Measurements from ENCODE around the gene C6orf163.
"Not testable (repeated sequence)": the region's sequence is repeated elsewhere in the genome, so short reads cannot be mapped to it uniquely, and the experiment has no call there.

C6orf163 gene

GRCh38 chr6:87322304-87323212 lies 22.1 kb upstream of the C6orf163 start, which contains the start of gene SMIM8:
Gene SMIM8 (plus strand): TSS chr6:87322588. CDS start chr6:87337032, 14,444 bp downstream.
- Histone ChIP-seq H3K4me3 (ENCODE audit: insufficient read length, low read depth) (peak within 1 kb of the TSS; percentile 96), H3K9me3 (ENCODE audit: insufficient read depth, low read length) (no peaks in the 10 kb centered on the region; the same call in 1 of the 2 replicates), H3K36me3 (ENCODE audit: insufficient read depth, insufficient read length, low read length) (no peaks in the 10 kb centered on the region), H3K4me1 (ENCODE audit: insufficient read depth, insufficient read length) (no peaks in the 10 kb centered on the region), H3K9ac (ENCODE audit: insufficient read length, low read depth) (peak within 1 kb of the TSS; percentile 94), H3K27me3 (ENCODE audit: insufficient read depth, insufficient read length) (no peaks in the 10 kb centered on the region)
- peak; percentile 70 for DNase-seq (ENCODE audit: low read depth, low spot score)
- no peak for TF ChIP-seq ZNF274 (IDR thresholded peaks at IDR 0.05; ENCODE audit: low read depth, low read length)
- TF ChIP-seq YY1 (IDR thresholded peaks at IDR 0.05; ENCODE audit: insufficient read depth, insufficient read length) = no peak
- TF ChIP-seq SUZ12 (IDR thresholded peaks at IDR 0.05; ENCODE audit: extremely low read depth, insufficient read depth, insufficient read length) = no peak

GRCh38 chr6:87323880-87324279 lies 20.7 kb upstream of the C6orf163 start:
- not testable (repeated sequence) for H3K36me3 ChIP-seq (ENCODE audit: insufficient read depth, insufficient read length, low read length); DNase-seq (ENCODE audit: low read depth, low spot score); H3K4me1 ChIP-seq (ENCODE audit: insufficient read depth, insufficient read length); H3K9me3 ChIP-seq (ENCODE audit: insufficient read depth, low read length); H3K4me3 ChIP-seq (ENCODE audit: insufficient read length, low read depth); H3K27me3 ChIP-seq (ENCODE audit: insufficient read depth, insufficient read length); H3K9ac ChIP-seq (ENCODE audit: insufficient read length, low read depth)

- Histone ChIP-seq H3K9ac (ENCODE audit: insufficient read length, low read depth) (no peak overlapping the region), H3K36me3 (ENCODE audit: insufficient read depth, insufficient read length, low read length) (no peaks in the 10 kb centered on the region), H3K4me3 (ENCODE audit: insufficient read length, low read depth) (no peak overlapping the region), H3K4me1 (ENCODE audit: insufficient read depth, insufficient read length) (no peaks in the 10 kb centered on the region), H3K9me3 (ENCODE audit: insufficient read depth, low read length) (0 out of 2 replicates have a peak, but pooled peaks cover 7% of the 10 kb centered on the region), H3K27me3 (ENCODE audit: insufficient read depth, insufficient read length) (no peaks in the 10 kb centered on the region)
- TF ChIP-seq SUZ12 (IDR thresholded peaks at IDR 0.05; ENCODE audit: extremely low read depth, insufficient read depth, insufficient read length) (no peak), YY1 (IDR thresholded peaks at IDR 0.05; ENCODE audit: insufficient read depth, insufficient read length) (no peak), ZNF274 (IDR thresholded peaks at IDR 0.05; ENCODE audit: low read depth, low read length) (no peak)
- DNase-seq (ENCODE audit: low read depth, low spot score) = no peak
These were observed 13.7 kb upstream of the C6orf163 start for GRCh38 chr6:87330961-87331360.

GRCh38 chr6:87333033-87333432 lies 11.6 kb upstream of the C6orf163 start:
- no peak for DNase-seq (ENCODE audit: low read depth, low spot score)
- no peaks in the 10 kb centered on the region for H3K36me3 ChIP-seq (ENCODE audit: insufficient read depth, insufficient read length, low read length)
- TF ChIP-seq SUZ12 (IDR thresholded peaks at IDR 0.05; ENCODE audit: extremely low read depth, insufficient read depth, insufficient read length) = no peak
- no peaks in the 10 kb centered on the region for H3K4me1 ChIP-seq (ENCODE audit: insufficient read depth, insufficient read length)
- 0 out of 2 replicates have a peak, but pooled peaks cover 7% of the 10 kb centered on the region for H3K9me3 ChIP-seq (ENCODE audit: insufficient read depth, low read length)
- H3K27me3 ChIP-seq (ENCODE audit: insufficient read depth, insufficient read length) = no peaks in the 10 kb centered on the region
- H3K9ac ChIP-seq (ENCODE audit: insufficient read length, low read depth) = no peak overlapping the region
- no peak overlapping the region for H3K4me3 ChIP-seq (ENCODE audit: insufficient read length, low read depth)

- TF ChIP-seq ZNF274 (IDR thresholded peaks at IDR 0.05; ENCODE audit: low read depth, low read length) (no peak), SUZ12 (IDR thresholded peaks at IDR 0.05; ENCODE audit: extremely low read depth, insufficient read depth, insufficient read length) (no peak), YY1 (IDR thresholded peaks at IDR 0.05; ENCODE audit: insufficient read depth, insufficient read length) (no peak)
- H3K4me1 ChIP-seq (ENCODE audit: insufficient read depth, insufficient read length) = no peaks in the 10 kb centered on the region
- H3K27me3 ChIP-seq (ENCODE audit: insufficient read depth, insufficient read length) = no peaks in the 10 kb centered on the region
- 0 out of 2 replicates have a peak, but pooled peaks cover 7% of the 10 kb centered on the region for H3K9me3 ChIP-seq (ENCODE audit: insufficient read depth, low read length)
- no peak for DNase-seq (ENCODE audit: low read depth, low spot score)
- no peak overlapping the region for H3K4me3 ChIP-seq (ENCODE audit: insufficient read length, low read depth)
- no peaks in the 10 kb centered on the region for H3K36me3 ChIP-seq (ENCODE audit: insufficient read depth, insufficient read length, low read length)
- H3K9ac ChIP-seq (ENCODE audit: insufficient read length, low read depth) = no peak overlapping the region
These were observed 10.9 kb upstream of the C6orf163 start for GRCh38 chr6:87333591-87334181.

GRCh38 chr6:87334683-87335082 lies 9.9 kb upstream of the C6orf163 start:
- H3K9ac ChIP-seq (ENCODE audit: insufficient read length, low read depth) = no peak overlapping the region
- no peaks in the 10 kb centered on the region for H3K36me3 ChIP-seq (ENCODE audit: insufficient read depth, insufficient read length, low read length)
- H3K27me3 ChIP-seq (ENCODE audit: insufficient read depth, insufficient read length) = no peaks in the 10 kb centered on the region
- TF ChIP-seq SUZ12 (IDR thresholded peaks at IDR 0.05; ENCODE audit: extremely low read depth, insufficient read depth, insufficient read length) (no peak), YY1 (IDR thresholded peaks at IDR 0.05; ENCODE audit: insufficient read depth, insufficient read length) (no peak), ZNF274 (IDR thresholded peaks at IDR 0.05; ENCODE audit: low read depth, low read length) (no peak)
- no peaks in the 10 kb centered on the region for H3K4me1 ChIP-seq (ENCODE audit: insufficient read depth, insufficient read length)
- DNase-seq (ENCODE audit: low read depth, low spot score) = no peak
- no peak overlapping the region for H3K4me3 ChIP-seq (ENCODE audit: insufficient read length, low read depth)
- H3K9me3 ChIP-seq (ENCODE audit: insufficient read depth, low read length) = 0 out of 2 replicates have a peak, but pooled peaks cover under 1% of the 10 kb centered on the region

- Histone ChIP-seq H3K27me3 (ENCODE audit: insufficient read depth, insufficient read length) (no peaks in the 10 kb centered on the region), H3K4me3 (ENCODE audit: insufficient read length, low read depth) (no peak overlapping the region), H3K4me1 (ENCODE audit: insufficient read depth, insufficient read length) (no peaks in the 10 kb centered on the region), H3K9me3 (ENCODE audit: insufficient read depth, low read length) (no peaks in the 10 kb centered on the region), H3K9ac (ENCODE audit: insufficient read length, low read depth) (no peak overlapping the region), H3K36me3 (ENCODE audit: insufficient read depth, insufficient read length, low read length) (no peaks in the 10 kb centered on the region)
- DNase-seq (ENCODE audit: low read depth, low spot score) = no peak
- TF ChIP-seq SUZ12 (IDR thresholded peaks at IDR 0.05; ENCODE audit: extremely low read depth, insufficient read depth, insufficient read length) = no peak
- TF ChIP-seq ZNF274 (IDR thresholded peaks at IDR 0.05; ENCODE audit: low read depth, low read length) = no peak
- no peak for TF ChIP-seq YY1 (IDR thresholded peaks at IDR 0.05; ENCODE audit: insufficient read depth, insufficient read length)
These were observed 8.2 kb upstream of the C6orf163 start for GRCh38 chr6:87336367-87336766.

Measured in NT2/D1 (cell line).